ENCODE data around the gene SLC22A16.

SLC22A16 gene

DNA sequence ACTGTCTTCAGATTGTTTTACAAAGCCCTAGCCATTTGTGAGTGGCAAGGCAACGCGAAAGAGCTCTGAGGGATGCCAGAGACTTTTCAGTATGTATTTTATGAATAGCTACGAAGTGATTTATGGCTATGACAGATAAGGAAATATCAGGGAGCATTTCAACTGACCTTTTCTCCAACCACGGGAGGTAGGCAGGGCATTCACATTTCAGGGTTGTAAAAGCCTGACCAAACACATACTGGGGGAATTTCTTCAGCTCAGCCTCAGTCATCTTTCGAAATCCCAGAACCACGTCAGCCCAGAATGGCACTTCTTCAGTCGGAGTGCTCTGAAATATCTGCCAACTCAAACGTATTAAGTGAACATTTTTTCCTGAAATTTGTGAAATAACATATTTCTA lies 71.8 kb downstream of the SLC22A16 start:
- H3K4me3 ChIP-seq (ENCODE audit: low read depth, low read length), result no peak overlapping the region
- TF ChIP-seq, protein P1, sequence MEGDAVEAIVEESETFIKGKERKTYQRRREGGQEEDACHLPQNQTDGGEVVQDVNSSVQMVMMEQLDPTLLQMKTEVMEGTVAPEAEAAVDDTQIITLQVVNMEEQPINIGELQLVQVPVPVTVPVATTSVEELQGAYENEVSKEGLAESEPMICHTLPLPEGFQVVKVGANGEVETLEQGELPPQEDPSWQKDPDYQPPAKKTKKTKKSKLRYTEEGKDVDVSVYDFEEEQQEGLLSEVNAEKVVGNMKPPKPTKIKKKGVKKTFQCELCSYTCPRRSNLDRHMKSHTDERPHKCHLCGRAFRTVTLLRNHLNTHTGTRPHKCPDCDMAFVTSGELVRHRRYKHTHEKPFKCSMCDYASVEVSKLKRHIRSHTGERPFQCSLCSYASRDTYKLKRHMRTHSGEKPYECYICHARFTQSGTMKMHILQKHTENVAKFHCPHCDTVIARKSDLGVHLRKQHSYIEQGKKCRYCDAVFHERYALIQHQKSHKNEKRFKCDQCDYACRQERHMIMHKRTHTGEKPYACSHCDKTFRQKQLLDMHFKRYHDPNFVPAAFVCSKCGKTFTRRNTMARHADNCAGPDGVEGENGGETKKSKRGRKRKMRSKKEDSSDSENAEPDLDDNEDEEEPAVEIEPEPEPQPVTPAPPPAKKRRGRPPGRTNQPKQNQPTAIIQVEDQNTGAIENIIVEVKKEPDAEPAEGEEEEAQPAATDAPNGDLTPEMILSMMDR (IDR thresholded peaks at IDR 0.05; ENCODE audit: low read depth, low read length), result no peak
- no peak for TF ChIP-seq MYC (IDR thresholded peaks at IDR 0.05; ENCODE audit: low read depth, low read length)
- TF ChIP-seq, protein P2, sequence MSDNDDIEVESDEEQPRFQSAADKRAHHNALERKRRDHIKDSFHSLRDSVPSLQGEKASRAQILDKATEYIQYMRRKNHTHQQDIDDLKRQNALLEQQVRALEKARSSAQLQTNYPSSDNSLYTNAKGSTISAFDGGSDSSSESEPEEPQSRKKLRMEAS (IDR thresholded peaks at IDR 0.05; ENCODE audit: low read depth, low read length), result no peak
- TF ChIP-seq POLR2A (IDR thresholded peaks at IDR 0.05; ENCODE audit: extremely low read depth, insufficient read length), result no peak
- peak; percentile 26 for DNase-seq (ENCODE audit: low read depth)

DNA sequence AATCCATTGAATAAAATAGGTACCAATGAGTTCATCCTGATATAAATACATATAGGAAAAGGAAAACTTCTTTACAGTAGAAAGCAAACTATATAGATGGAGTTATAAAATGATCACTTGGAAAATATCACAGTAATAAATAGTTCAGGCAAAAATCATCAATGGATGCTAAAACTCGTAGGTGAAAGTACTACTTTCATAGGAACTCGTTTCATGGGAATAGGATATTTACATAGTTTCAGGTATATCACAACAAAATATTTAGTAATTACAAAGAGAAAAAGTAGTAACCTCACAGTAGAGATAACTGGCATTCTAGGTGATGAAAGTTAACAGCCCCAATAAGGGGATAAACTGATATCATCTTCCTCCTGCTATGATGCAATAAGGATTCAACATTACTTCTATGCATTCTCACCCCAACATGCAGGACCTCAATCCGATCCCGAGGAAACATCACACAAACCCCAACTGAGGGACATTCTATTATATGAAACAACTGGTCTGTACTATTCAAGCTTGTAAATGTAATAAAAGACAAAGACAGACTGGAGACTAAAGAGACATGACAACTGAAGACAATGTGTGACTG lies 74.7 kb downstream of the SLC22A16 start:
- TF ChIP-seq, protein P1 (IDR thresholded peaks at IDR 0.05; ENCODE audit: low read depth, low read length), result no peak
- TF ChIP-seq, protein P2 (IDR thresholded peaks at IDR 0.05; ENCODE audit: low read depth, low read length), result no peak
- TF ChIP-seq MYC (IDR thresholded peaks at IDR 0.05; ENCODE audit: low read depth, low read length) (no peak), POLR2A (IDR thresholded peaks at IDR 0.05; ENCODE audit: extremely low read depth, insufficient read length) (no peak)
- no peak for DNase-seq (ENCODE audit: low read depth)
- H3K4me3 ChIP-seq (ENCODE audit: low read depth, low read length), result no peak overlapping the region

DNA sequence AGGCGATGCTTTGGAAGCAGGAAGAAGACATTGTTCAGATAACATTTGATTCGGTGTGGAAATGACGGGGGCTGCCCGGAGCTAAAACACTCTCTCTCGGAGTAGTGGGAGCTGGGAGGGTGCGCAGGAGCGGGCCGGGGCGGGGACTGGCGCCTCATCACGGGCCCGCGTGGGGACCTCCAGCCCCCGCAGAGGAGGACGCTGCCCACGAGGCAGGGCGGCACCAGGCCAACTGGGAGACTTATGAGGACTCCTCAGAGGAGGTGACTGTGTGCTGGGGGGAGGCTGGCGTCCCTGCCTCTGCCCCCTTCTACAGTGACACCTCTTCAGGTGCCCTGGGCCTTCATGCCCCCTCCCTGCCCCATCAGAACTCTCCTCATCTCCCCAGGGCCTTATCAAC lies 76.2 kb downstream of the SLC22A16 start:
- no peak for DNase-seq (ENCODE audit: low read depth)
- H3K4me3 ChIP-seq (ENCODE audit: low read depth, low read length), result no peak overlapping the region
- TF ChIP-seq, protein P1 (IDR thresholded peaks at IDR 0.05; ENCODE audit: low read depth, low read length), result no peak
- no peak for TF ChIP-seq POLR2A (IDR thresholded peaks at IDR 0.05; ENCODE audit: extremely low read depth, insufficient read length)
- TF ChIP-seq, protein P2 (IDR thresholded peaks at IDR 0.05; ENCODE audit: low read depth, low read length), result no peak
- no peak for TF ChIP-seq MYC (IDR thresholded peaks at IDR 0.05; ENCODE audit: low read depth, low read length)

DNA sequence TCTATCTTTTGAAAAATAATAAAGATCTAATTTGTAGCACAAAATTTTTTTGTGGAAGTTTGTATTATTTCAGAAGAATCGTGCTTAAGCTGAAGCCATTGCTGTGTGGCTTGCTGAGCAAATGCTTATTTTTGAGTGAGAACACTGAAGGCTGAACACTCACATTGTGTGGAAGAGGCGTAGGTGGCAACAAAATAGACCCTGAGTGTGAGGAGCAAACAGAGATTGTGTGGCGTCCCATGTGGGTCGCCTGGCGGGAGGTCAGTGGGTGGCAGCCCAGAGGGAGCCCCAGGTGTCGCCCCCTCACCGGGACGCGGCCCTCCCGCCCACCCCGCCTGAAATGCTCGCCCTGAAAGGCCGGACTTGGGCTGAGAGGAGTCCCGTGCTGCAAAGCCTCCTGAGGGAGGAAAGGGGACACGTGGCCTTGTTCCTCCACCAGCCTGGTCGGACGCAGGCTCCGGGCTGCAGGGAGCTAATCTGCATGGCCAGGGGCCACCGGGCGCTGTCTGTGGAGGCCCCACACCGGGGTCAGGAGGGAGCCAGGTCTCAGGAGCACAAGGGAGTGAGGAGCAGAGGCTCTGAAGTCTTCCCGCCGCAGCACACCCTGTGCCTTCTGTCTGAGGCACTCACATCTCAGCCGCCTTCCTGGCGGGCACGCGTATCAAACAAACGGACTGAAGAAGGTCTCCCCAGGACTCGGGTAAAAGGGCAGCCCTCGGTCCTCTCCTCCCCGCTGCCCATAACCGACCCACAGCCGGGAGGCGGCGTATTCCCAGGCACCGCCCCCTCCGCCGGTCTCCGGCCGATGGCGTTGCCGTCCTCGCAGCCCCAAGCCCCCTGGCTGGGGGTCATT lies 77.0 kb downstream of the SLC22A16 start:
- no peak overlapping the region for H3K4me3 ChIP-seq (ENCODE audit: low read depth, low read length)
- no peak for DNase-seq (ENCODE audit: low read depth)
- TF ChIP-seq, protein P1 (IDR thresholded peaks at IDR 0.05; ENCODE audit: low read depth, low read length), result no peak
- TF ChIP-seq, protein P2 (IDR thresholded peaks at IDR 0.05; ENCODE audit: low read depth, low read length), result no peak
- TF ChIP-seq POLR2A (IDR thresholded peaks at IDR 0.05; ENCODE audit: extremely low read depth, insufficient read length) (no peak), MYC (IDR thresholded peaks at IDR 0.05; ENCODE audit: low read depth, low read length) (no peak)

DNA sequence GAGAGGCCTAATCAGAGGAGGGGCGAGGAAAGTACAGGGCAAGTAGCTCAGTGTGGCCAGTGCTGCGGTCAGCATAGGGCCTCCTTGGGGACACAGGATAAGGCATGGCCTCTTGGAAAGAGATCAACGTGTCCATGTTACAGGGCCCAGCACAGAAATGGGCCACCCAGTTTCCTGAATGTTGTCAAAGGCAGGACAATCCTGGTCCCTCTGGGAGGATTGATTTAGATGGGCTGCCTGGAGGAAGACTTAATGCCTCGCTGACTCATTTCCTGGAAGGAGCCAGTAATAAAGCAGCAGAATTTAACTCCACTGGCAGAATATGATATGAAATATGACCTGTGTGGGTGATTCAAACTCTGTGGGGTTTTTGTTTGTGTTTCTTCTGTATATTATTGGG lies 77.6 kb downstream of the SLC22A16 start:
- H3K4me3 ChIP-seq (ENCODE audit: low read depth, low read length), result no peak overlapping the region
- DNase-seq (ENCODE audit: low read depth), result peak; percentile 40
- TF ChIP-seq POLR2A (IDR thresholded peaks at IDR 0.05; ENCODE audit: extremely low read depth, insufficient read length), result no peak
- no peak for TF ChIP-seq MYC (IDR thresholded peaks at IDR 0.05; ENCODE audit: low read depth, low read length)

DNA sequence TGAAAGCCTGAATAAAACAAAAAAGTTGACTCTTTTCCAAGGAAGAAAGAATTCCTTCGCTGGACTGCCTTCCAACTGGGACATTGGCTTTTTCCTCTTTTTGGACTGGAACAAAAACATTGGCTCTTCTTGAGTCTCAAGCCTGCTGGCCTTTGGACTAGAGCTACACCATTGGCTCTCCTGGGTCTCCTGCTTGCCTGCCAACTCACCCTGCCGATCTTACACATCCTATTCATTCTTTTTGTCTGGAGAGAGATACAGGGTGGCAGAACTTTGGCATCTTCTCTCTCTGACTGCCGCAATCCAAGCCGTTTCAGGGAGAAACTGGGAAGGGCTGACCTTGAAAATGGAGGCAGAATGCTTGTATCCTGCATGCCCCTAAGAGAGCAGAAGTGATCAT lies 81.2 kb downstream of the SLC22A16 start:
- TF ChIP-seq MYC (IDR thresholded peaks at IDR 0.05; ENCODE audit: low read depth, low read length) (no peak), POLR2A (IDR thresholded peaks at IDR 0.05; ENCODE audit: extremely low read depth, insufficient read length) (no peak)
- TF ChIP-seq, protein P2 (IDR thresholded peaks at IDR 0.05; ENCODE audit: low read depth, low read length), result no peak
- TF ChIP-seq, protein P1 (IDR thresholded peaks at IDR 0.05; ENCODE audit: low read depth, low read length), result no peak
- H3K4me3 ChIP-seq (ENCODE audit: low read depth, low read length), result no peak overlapping the region
- no peak for DNase-seq (ENCODE audit: low read depth)

All from NB4 (cell line).